K562 (cell line): ENCODE results near the gene NFIC. TPM values are rescaled to one million over a fixed set of nuclear protein-coding genes. Genes with fewer than 3 reads are reported as not detected.

Source experiments
- ATAC-seq: fragments of 200-7000 bp; cut with Tn5 transposase; 3 replicates; pipeline ENCODE4 v1.9.1; 2020; ENCODE audit warnings: moderate library complexity
- BruUV-seq: library from RNA; stranded (reverse); fragments of 400-500 nt; replicated peaks from 2 replicates; lab custom pipeline; 2021; lab: Mats Ljungman, UMichigan
- CTCF ChIA-PET: fragments of 300-600 bp; formaldehyde crosslinking; extraction: SDS; loops from one replicate; lab custom pipeline; 2021; ENCODE audit warnings: low intra/inter-chr PET ratio; lab: Yijun Ruan, JAX
- POLR2A ChIA-PET: fragments of 300-600, 350-650 bp; sonication (Branson Sonifier 250); formaldehyde crosslinking; extraction: SDS; loops from one replicate; lab custom pipeline; 2021; ENCODE audit warnings: antibody characterized with exemption, inconsistent platforms; lab: Yijun Ruan, JAX
- DNase-seq, 4 experiments: peaks; one replicate each; pipeline versions ENCODE4 v3.0.0 to v3.0.0-alpha.2; 2011 to 2018; ENCODE audit warnings: low spot score in 3 of 4, mixed read lengths in 3 of 4; ENCODE audit errors: extremely low read depth in 1 of 4
- FAIRE-seq: peaks from 2 replicates; lab custom pipeline; 2011; peaks lifted over from hg19 to GRCh38; lab: Jason Lieb, UNC
- H2AFZ ChIP-seq: 2 replicates; pipeline ENCODE4 v1.6.0; 2011; ENCODE audit warnings: low read depth, low read length, control low read depth, inconsistent platforms
- H3K27ac ChIP-seq: fragments of 200-600 bp; 3 replicates; pipeline ENCODE4 v1.8.0; 2011; ENCODE audit warnings: low read depth, mild to moderate bottlenecking, control low read depth, inconsistent platforms, low read length, moderate library complexity, mixed read lengths; ENCODE audit errors: extremely low read depth
- H3K27me3 ChIP-seq, 2 experiments: fragments of 300-600 bp in 1 of 2; 2 replicates in 1 of 2; 3 replicates in 1 of 2; pipeline versions ENCODE4 v1.6.0 to v1.8.0; 2011; ENCODE audit warnings: inconsistent platforms in 2 of 2, low read length in 2 of 2, mild to moderate bottlenecking in 1 of 2, mixed read lengths in 1 of 2, moderate library complexity in 1 of 2; ENCODE audit not compliant: control insufficient read depth in 2 of 2, insufficient read depth in 2 of 2
- H3K36me3 ChIP-seq: fragments of 300-600 bp; 3 replicates; pipeline ENCODE4 v1.8.0; 2011; ENCODE audit warnings: mild to moderate bottlenecking, low read length, inconsistent platforms; ENCODE audit not compliant: control insufficient read depth, insufficient read depth
- H3K4me1 ChIP-seq, 2 experiments: fragments of 200-600 bp in 1 of 2; replicated peaks in 1 of 2; 2 replicates in 1 of 2; 3 replicates in 1 of 2; pipeline versions ENCODE4 v1.5.1 to v1.8.0; 2011; ENCODE audit warnings: inconsistent platforms in 2 of 2, low read length in 2 of 2, mild to moderate bottlenecking in 1 of 2, mixed read lengths in 1 of 2, moderate library complexity in 1 of 2; ENCODE audit not compliant: control insufficient read depth in 2 of 2, insufficient read depth in 2 of 2
- H3K4me2 ChIP-seq: 2 replicates; pipeline ENCODE4 v1.6.1; 2011; ENCODE audit warnings: low read length, control low read depth, inconsistent platforms, mixed read lengths; ENCODE audit not compliant: insufficient read depth
- H3K4me3 ChIP-seq: fragments of 200-600 bp; sonication (generic), shearing (Covaris generic); 2 replicates; pipeline ENCODE4 v1.5.1; 2016; ENCODE audit warnings: control low read depth, inconsistent platforms
- H3K79me2 ChIP-seq: fragments of 200-600 bp; 3 replicates; pipeline ENCODE4 v1.8.0; 2011; ENCODE audit warnings: low read length, inconsistent platforms; ENCODE audit not compliant: control insufficient read depth, insufficient read depth
- H3K9ac ChIP-seq, 2 experiments: 2 replicates each; pipeline versions ENCODE4 v1.6.0 to v1.6.1; 2011; ENCODE audit warnings: low read depth in 2 of 2, low read length in 2 of 2, control low read depth in 1 of 2, inconsistent platforms in 1 of 2, mild to moderate bottlenecking in 1 of 2, mixed read lengths in 1 of 2; ENCODE audit not compliant: insufficient read depth in 1 of 2
- H3K9me1 ChIP-seq: one replicate; pipeline ENCODE4 v1.6.0; 2011; ENCODE audit warnings: inconsistent platforms, mild to moderate bottlenecking, low read length, moderate library complexity; ENCODE audit not compliant: control insufficient read depth, insufficient read depth
- H3K9me3 ChIP-seq: replicated peaks from 2 replicates; pipeline ENCODE4 v1.5.1; 2011; ENCODE audit warnings: low read depth, low read length, inconsistent platforms; ENCODE audit not compliant: control insufficient read depth, insufficient read depth
- H4K20me1 ChIP-seq: replicated peaks from 2 replicates; pipeline ENCODE4 v1.6.1; 2011; ENCODE audit warnings: low read length, inconsistent platforms, mixed read lengths; ENCODE audit not compliant: control insufficient read depth, insufficient read depth
- BCOR ChIP-seq: fragments of 450-650 bp; IDR thresholded peaks from 2 replicates; pipeline ENCODE4 v1.6.1; 2016
- KDM1A ChIP-seq, 2 experiments: fragments of 450-650 bp; IDR thresholded peaks; 2 replicates each; pipeline ENCODE4 v1.6.1; 2016; ENCODE audit warnings: mild to moderate bottlenecking in 2 of 2
- MAZ ChIP-seq, 2 experiments: fragments of 450-650 bp in 1 of 2; sonication (generic) in 1 of 2; formaldehyde crosslinking; IDR thresholded peaks in 1 of 2; conservative IDR thresholded peaks in 1 of 2; 2 replicates each; pipeline versions ENCODE4 v1.4.0 to v1.5.0; 2020; ENCODE audit warnings: mild to moderate bottlenecking in 1 of 2, missing genetic modification reagents in 1 of 2
- MEF2A ChIP-seq: IDR thresholded peaks from 2 replicates; pipeline ENCODE4 v1.6.1; 2011; ENCODE audit warnings: low read depth, mild to moderate bottlenecking, low read length, moderate library complexity; ENCODE audit not compliant: control insufficient read depth
- MXD1 ChIP-seq: fragments of 250-450 bp; sonication (Bioruptor Pico); IDR thresholded peaks from 2 replicates; pipeline ENCODE4 v1.8.0; 2021; ENCODE audit warnings: borderline replicate concordance, mild to moderate bottlenecking, moderate library complexity; ENCODE audit not compliant: poor library complexity, severe bottlenecking
- NCOR1 ChIP-seq: fragments of 450-650 bp; IDR thresholded peaks from 2 replicates; pipeline ENCODE4 v1.6.1; 2016; ENCODE audit warnings: mild to moderate bottlenecking, moderate library complexity
- NFE2 ChIP-seq: IDR thresholded peaks from 2 replicates; pipeline ENCODE4 v1.6.1; 2014; ENCODE audit warnings: antibody characterized with exemption, low read depth
- NR0B1 ChIP-seq: fragments of 450-650 bp; IDR thresholded peaks from one replicate; pipeline ENCODE4 v1.6.1; 2018; ENCODE audit warnings: mild to moderate bottlenecking, moderate library complexity; ENCODE audit not compliant: partially characterized antibody
- POLR2AphosphoS5 ChIP-seq: IDR thresholded peaks from 2 replicates; pipeline ENCODE4 v1.6.1; 2011; ENCODE audit warnings: mild to moderate bottlenecking, low read depth, low read length, moderate library complexity; ENCODE audit not compliant: control insufficient read depth, insufficient read depth
- POLR2G ChIP-seq: fragments of 200-400 bp; formaldehyde crosslinking; IDR thresholded peaks from 2 replicates; pipeline ENCODE4 v1.6.1; 2017; ENCODE audit warnings: low read depth, mild to moderate bottlenecking, antibody characterized with exemption, low read length, moderate library complexity
- RBM25 ChIP-seq: fragments of 200-400 bp; formaldehyde crosslinking; IDR thresholded peaks from 2 replicates; pipeline ENCODE4 v1.6.1; 2018; ENCODE audit warnings: low read length, low read depth, moderate library complexity; ENCODE audit not compliant: severe bottlenecking
- RCOR1 ChIP-seq, 2 experiments: IDR thresholded peaks; 2 replicates each; pipeline ENCODE4 v1.6.1; 2012; ENCODE audit warnings: low read depth in 2 of 2, low read length in 2 of 2, borderline replicate concordance in 1 of 2, improper control_type of control experiment in 1 of 2
- UBTF ChIP-seq, 2 experiments: IDR thresholded peaks; 2 replicates each; pipeline ENCODE4 v1.6.1; 2012; ENCODE audit warnings: improper control_type of control experiment in 2 of 2, low read depth in 2 of 2, low read length in 2 of 2, borderline replicate concordance in 1 of 2
- ZBTB7A ChIP-seq: IDR thresholded peaks from 2 replicates; pipeline ENCODE4 v1.6.1; 2011; ENCODE audit warnings: low read depth, mild to moderate bottlenecking, low read length, moderate library complexity, borderline replicate concordance; ENCODE audit not compliant: control insufficient read depth
- ZFP36 ChIP-seq: fragments of 150-350 bp; IDR thresholded peaks from 2 replicates; pipeline ENCODE4 v1.6.1; 2018; ENCODE audit warnings: low read length, low read depth; ENCODE audit not compliant: partially characterized antibody
- WGBS: fragments of 100-300 bp; shearing (Covaris generic); methylation state at CpG from one replicate; pipeline ENCODE4 v1.1.6; 2016; ENCODE audit warnings: low coverage, mixed read lengths; ENCODE audit not compliant: insufficient coverage; ENCODE audit errors: missing lambda C conversion rate; 5-methylcytosine and 5-hydroxymethylcytosine counted together
- in situ Hi-C: fragments of 300-500 bp; cut with MboI; formaldehyde crosslinking; loops from 4 replicates; pipeline ENCODE4 v1.15.0; 2018; ENCODE audit warnings: inconsistent platforms, mixed read lengths
- intact Hi-C: fragments of 100-400 bp; cut with micrococcal nuclease; formaldehyde crosslinking; loops from 2 replicates; pipeline ENCODE4 v1.14.2; 2022
- polyA plus RNA-seq, 8 experiments: library from polyadenylated mRNA; depleted of rRNA in 4 of 8; stranded (reverse) in 5 of 8; unstranded in 3 of 8; fragments of >200 nt; fragmentation: Nextera tagmentation in 2 of 8; fragmentation: Illumina TruSeq in 1 of 8; extraction: Ambion mirVana in 2 of 8; extraction: Trizol in 1 of 8; gene quantifications; 2 replicates each; pipeline versions ENCODE4 v1.2.1 to v1.2.3, GENCODE V29; 2011 to 2014; ENCODE audit warnings: inconsistent platforms in 1 of 8, missing spikeins in 1 of 8
- total RNA-seq, 7 experiments: library from RNA; depleted of rRNA in 6 of 7; stranded (reverse); fragments of >200 nt in 6 of 7; fragmentation: Illumina TruSeq in 2 of 7; extraction: Trizol in 2 of 7; gene quantifications; 2 replicates each; pipeline versions ENCODE4 v1.2.1 to v1.2.3, GENCODE V29; 2011 to 2021; ENCODE audit warnings: low replicate concordance in 1 of 7

The NFIC gene
- total and polyA plus RNA-seq, 9 of the 15 experiments (the other 6 are each of a cell fraction or from before 2014, with no cell fraction given): 0.71 to 62.1 (median 6.9) TPM

GRCh38 chr19:3403489-3404323 lies 37.3 kb downstream of the NFIC start:
- no TSS peak for BruUV-seq
- peak in 2 of 4 experiments; percentile 53 for DNase-seq
- no peak for FAIRE-seq
- H3K27me3 ChIP-seq: no peaks in the 10 kb centered on the region
- H2AFZ ChIP-seq: no peak overlapping the region
- peaks cover 0 to 32% of the 10 kb centered on the region in 2 experiments; a peak in 2 of 5 replicates for H3K4me1 ChIP-seq
- peaks cover 57% of the 10 kb centered on the region; the same call in 2 of the 3 replicates for H3K36me3 ChIP-seq
- ChIA-PET POLR2A (no interaction called here), CTCF (no interaction called here)
- ATAC-seq: peak; percentile 46; the same call in 2 of the 3 replicates
- no peaks in the 10 kb centered on the region for H3K9me3 ChIP-seq
- intact Hi-C loops (no loop called here), in situ Hi-C loops (no loop called here)
- peaks cover 25% of the 10 kb centered on the region for H4K20me1 ChIP-seq
- H3K4me2 ChIP-seq: no peak overlapping the region
- H3K79me2 ChIP-seq: peaks cover 85% of the 10 kb centered on the region
- peak overlapping the region; percentile 30; the same call in 1 of the 3 replicates for H3K27ac ChIP-seq
- no peak overlapping the region for H3K4me3 ChIP-seq
- H3K9me1 ChIP-seq: no peaks in the 10 kb centered on the region
- WGBS: 83% methylated on average over 24 of the region's 49 CpGs
- H3K9ac ChIP-seq: no peak overlapping the region
- TF ChIP-seq ZFP36 (peak; percentile 81), RBM25 (peak; percentile 57), NCOR1 (no peak), MXD1 (CRISPR knock-in tag) (no peak), RCOR1 (IDR thresholded peaks at IDR 0.05; ENCODE audit: borderline replicate concordance in 1 of 2, low read depth in 2 of 2, low read length in 2 of 2) (no peak), NFE2 (0 out of 2 replicates have a peak, but pooled peaks have one; percentile 5), POLR2AphosphoS5 (0 out of 2 replicates have a peak, but pooled peaks have one; percentile 23), BCOR (peak; percentile 88), ZBTB7A (0 out of 2 replicates have a peak, but pooled peaks have one; percentile 13), POLR2G (peak; percentile 32; the same call in 1 of the 2 replicates), UBTF (IDR thresholded peaks at IDR 0.05; ENCODE audit: borderline replicate concordance in 1 of 2, low read depth in 2 of 2, low read length in 2 of 2) (no peak), MEF2A (peak; percentile 50; the same call in 1 of the 2 replicates), NR0B1 (no peak), KDM1A (IDR thresholded peaks at IDR 0.05) (peak in 1 of 2 experiments; percentile 17; a peak in 1 of 4 replicates), MAZ (CRISPR knock-in tag; conservative IDR thresholded peaks at IDR 0.05 in 1 of 2, IDR thresholded peaks at IDR 0.05 in 1 of 2) (no peak)
